Measurements from ENCODE around the gene IGSF21.

IGSF21 gene

DNA sequence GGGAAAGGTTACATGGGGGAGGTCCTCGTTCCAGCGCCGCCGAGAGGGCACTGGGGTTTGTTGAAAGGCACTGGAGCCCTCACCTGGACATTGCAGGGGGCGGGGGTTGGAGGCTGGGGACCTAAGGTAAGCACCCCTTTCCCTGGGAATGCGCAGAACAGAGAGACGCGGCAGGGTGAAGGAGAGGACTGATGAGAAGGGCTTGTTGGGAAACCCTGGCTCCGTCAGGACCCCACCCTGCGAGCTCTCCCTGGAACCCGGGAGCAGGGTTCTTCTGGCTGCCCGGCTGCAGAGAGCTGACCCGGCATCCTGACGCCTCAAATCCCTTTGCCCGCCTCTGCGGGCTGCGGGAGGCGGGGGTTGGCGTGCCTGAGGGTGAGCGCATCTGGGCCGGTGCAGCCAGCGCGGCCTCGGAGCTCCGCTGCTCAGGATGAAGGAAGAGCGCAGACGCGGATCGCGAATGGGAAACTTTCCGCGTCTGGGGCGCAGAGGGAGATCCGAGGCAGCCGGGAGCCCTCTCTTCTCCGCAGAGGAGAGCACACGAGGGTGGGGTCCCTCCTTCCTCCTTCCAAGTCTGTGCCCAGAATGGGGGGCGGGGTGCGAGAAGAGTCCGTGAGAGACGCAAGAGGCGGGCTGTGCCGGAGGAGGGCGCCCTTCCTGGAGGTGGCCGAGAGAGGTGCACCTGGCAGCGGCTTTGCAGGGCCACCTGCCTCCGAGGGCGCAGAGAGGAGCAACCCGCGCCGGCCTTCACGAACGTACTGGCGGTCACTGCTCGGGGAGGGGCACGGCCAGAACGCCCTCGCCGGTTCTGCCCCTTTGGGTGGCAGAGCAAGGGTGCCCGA is 2.4 kb downstream of the IGSF21 start:
- H3K4me3 ChIP-seq (ENCODE audit: low read length), result peak overlapping the region; percentile 29; the same call in 1 of the 2 replicates
- no peaks in the 10 kb centered on the region for H3K9me3 ChIP-seq (ENCODE audit: control insufficient read depth, insufficient read depth, low read length)
- H3K27ac ChIP-seq (ENCODE audit: low read length), result no peak overlapping the region
- no peak for DNase-seq (ENCODE audit: low read depth, low spot score)
- no CpG with 5 or more reads among the region's 60 CpGs for WGBS (ENCODE audit: insufficient coverage, insufficient read length)
- H3K4me1 ChIP-seq (ENCODE audit: control insufficient read depth, insufficient read depth, low read length), result peaks cover 12% of the 10 kb centered on the region
- H3K27me3 ChIP-seq (ENCODE audit: control insufficient read depth, insufficient read depth, low read length), result peaks cover 15% of the 10 kb centered on the region
- no peaks in the 10 kb centered on the region for H3K36me3 ChIP-seq (ENCODE audit: control insufficient read depth, insufficient read depth, low read length)

DNA sequence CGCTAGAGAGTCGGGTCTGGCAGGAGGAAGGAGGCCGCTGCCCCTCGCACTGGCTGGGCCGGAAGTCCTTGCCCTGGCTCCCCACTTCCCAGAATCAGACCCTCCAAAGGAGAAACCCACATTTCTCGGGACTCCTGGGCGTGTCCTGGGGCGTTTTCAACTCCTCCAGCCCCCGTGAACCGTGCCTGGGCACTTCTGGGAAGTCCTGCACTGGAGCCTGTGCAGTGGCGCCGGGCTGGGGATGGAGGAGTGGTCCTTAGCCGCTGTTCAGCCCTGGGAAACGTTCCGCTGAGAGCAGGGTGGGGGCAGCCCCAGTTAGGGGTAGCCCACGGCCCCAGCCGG is 3.0 kb downstream of the IGSF21 start:
- H3K4me1 ChIP-seq (ENCODE audit: control insufficient read depth, insufficient read depth, low read length), result peaks cover 12% of the 10 kb centered on the region
- H3K9me3 ChIP-seq (ENCODE audit: control insufficient read depth, insufficient read depth, low read length), result no peaks in the 10 kb centered on the region
- no peak for DNase-seq (ENCODE audit: low read depth, low spot score)
- no peaks in the 10 kb centered on the region for H3K36me3 ChIP-seq (ENCODE audit: control insufficient read depth, insufficient read depth, low read length)
- no peak overlapping the region for H3K27ac ChIP-seq (ENCODE audit: low read length)
- H3K27me3 ChIP-seq (ENCODE audit: control insufficient read depth, insufficient read depth, low read length), result peaks cover 15% of the 10 kb centered on the region
- H3K4me3 ChIP-seq (ENCODE audit: low read length), result peak overlapping the region; percentile 29; the same call in 1 of the 2 replicates
- no CpG with 5 or more reads among the region's 17 CpGs for WGBS (ENCODE audit: insufficient coverage, insufficient read length)

DNA sequence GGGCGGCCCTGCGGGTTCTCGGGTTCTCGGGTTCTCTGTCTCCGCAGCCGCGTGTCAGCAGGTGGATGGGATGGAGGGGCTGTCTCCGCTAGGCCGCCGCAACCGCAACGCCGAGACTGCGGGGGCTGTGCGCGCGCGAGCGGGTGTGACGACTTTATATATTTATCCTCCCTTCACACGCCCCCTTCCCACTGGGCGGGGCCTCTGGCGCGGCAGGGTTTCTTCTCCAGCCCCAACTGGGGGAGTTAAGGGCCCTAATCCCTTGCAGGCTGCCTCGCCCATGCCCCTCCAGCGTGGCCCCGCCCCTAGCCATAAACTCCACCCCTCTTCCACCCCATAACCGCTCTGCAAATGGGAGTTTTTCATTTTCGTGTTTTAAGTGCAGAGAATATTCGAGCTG is 3.4 kb downstream of the IGSF21 start:
- peaks cover 15% of the 10 kb centered on the region for H3K27me3 ChIP-seq (ENCODE audit: control insufficient read depth, insufficient read depth, low read length)
- peak overlapping the region; percentile 29; the same call in 1 of the 2 replicates for H3K4me3 ChIP-seq (ENCODE audit: low read length)
- H3K27ac ChIP-seq (ENCODE audit: low read length), result no peak overlapping the region
- DNase-seq (ENCODE audit: low read depth, low spot score), result no peak
- H3K36me3 ChIP-seq (ENCODE audit: control insufficient read depth, insufficient read depth, low read length), result no peaks in the 10 kb centered on the region
- H3K9me3 ChIP-seq (ENCODE audit: control insufficient read depth, insufficient read depth, low read length), result no peaks in the 10 kb centered on the region
- WGBS (ENCODE audit: insufficient coverage, insufficient read length), result no CpG with 5 or more reads among the region's 30 CpGs
- H3K4me1 ChIP-seq (ENCODE audit: control insufficient read depth, insufficient read depth, low read length), result peaks cover 12% of the 10 kb centered on the region

DNA sequence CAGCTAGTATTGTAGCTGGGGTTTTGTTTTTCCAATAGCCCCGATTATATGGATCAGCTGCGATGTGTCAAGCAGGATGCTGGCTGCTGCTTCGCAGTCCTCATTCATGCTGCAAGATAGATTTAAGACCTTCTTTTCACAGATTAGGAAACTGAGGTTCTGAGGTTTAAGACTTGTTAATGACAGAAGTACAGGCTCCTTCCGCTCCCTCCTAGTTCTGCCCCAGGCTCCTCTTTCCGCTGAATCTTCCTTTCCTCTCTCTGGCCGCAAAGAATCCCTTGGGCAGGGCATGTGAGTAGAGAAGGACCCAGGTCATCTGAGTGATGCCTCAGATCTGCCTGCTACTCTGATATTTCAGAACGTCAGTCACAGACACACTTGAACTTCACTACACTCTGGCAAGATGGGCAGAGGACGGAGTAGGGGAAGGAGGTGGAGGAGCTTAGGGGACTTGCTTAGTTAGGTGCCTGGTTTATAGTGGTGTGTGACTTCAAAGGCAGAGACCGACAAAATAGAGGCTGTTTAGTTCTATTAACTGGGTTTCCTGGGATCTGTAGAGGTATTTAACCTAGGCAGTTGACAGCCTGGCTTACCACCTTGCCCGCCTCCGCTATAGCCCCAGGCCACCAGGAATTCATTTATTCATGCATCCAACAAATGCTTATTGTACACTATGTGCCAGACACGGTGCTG is 4.2 kb downstream of the IGSF21 start:
- Histone ChIP-seq H3K9me3 (ENCODE audit: control insufficient read depth, insufficient read depth, low read length) (no peaks in the 10 kb centered on the region), H3K27me3 (ENCODE audit: control insufficient read depth, insufficient read depth, low read length) (peaks cover 15% of the 10 kb centered on the region), H3K4me3 (ENCODE audit: low read length) (no peak overlapping the region), H3K4me1 (ENCODE audit: control insufficient read depth, insufficient read depth, low read length) (peaks cover 10% of the 10 kb centered on the region), H3K36me3 (ENCODE audit: control insufficient read depth, insufficient read depth, low read length) (no peaks in the 10 kb centered on the region), H3K27ac (ENCODE audit: low read length) (no peak overlapping the region)
- no peak for DNase-seq (ENCODE audit: low read depth, low spot score)
- WGBS (ENCODE audit: insufficient coverage, insufficient read length), result no CpG with 5 or more reads among the region's 12 CpGs

DNA sequence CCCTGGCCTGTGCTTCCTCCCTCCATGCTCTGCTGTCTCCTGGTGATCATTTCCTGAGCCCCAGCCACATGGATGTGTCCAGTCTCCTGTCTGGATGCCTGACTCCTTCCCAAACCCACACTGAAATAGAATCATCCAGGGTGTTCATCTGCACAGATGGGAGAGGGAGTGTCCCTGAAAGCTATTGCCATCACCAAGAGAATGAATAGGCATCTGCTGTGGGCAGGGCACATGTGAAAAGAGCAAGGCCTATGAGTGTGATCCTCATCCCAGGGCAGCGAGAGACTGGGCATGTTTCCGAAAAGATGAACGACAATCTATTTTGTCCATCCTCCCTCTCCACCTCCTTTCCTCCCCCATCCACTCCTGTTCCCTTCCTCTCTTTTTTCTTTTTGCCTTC is 5.0 kb downstream of the IGSF21 start:
- WGBS (ENCODE audit: insufficient coverage, insufficient read length), result no CpG with 5 or more reads among the region's 3 CpGs
- no peaks in the 10 kb centered on the region for H3K9me3 ChIP-seq (ENCODE audit: control insufficient read depth, insufficient read depth, low read length)
- H3K27me3 ChIP-seq (ENCODE audit: control insufficient read depth, insufficient read depth, low read length), result peaks cover 15% of the 10 kb centered on the region

DNA sequence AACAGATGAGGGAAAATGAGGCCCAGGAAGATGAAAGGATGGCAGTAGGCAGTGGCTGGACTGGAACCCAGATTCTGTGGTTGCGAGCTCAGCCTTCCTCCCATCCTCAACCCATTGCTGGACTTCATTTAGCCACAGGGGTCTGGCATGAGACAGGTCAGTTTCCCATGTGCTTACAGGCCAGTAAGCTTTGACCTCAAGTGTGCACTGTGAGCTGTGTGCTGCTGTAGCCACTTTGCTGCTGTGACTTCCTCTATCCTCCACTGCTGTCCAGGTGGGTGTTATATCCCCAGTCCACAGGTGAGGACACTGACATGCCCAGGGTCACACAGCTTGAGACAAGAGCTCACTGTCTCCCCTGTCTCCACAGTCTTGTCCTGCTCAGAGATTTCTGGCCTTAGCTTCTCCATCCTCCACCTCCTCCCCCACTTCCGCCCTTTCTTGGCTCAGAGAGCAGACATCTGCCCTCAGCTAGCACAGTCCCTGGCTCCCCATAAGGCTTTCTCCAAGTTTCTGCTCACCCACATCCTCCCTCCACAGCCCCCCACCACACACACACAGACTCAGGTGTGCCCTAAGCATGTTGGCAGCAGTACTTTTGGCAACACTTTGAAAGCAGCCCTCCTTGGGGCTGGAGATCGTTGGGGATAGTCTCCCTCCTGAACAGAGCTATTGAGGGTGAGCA is 7.3 kb downstream of the IGSF21 start:
- H3K4me3 ChIP-seq (ENCODE audit: low read length), result no peak overlapping the region
- no peak overlapping the region for H3K27ac ChIP-seq (ENCODE audit: low read length)
- H3K4me1 ChIP-seq (ENCODE audit: control insufficient read depth, insufficient read depth, low read length), result no peaks in the 10 kb centered on the region
- no peaks in the 10 kb centered on the region for H3K36me3 ChIP-seq (ENCODE audit: control insufficient read depth, insufficient read depth, low read length)
- DNase-seq (ENCODE audit: low read depth, low spot score), result no peak
- no peaks in the 10 kb centered on the region for H3K27me3 ChIP-seq (ENCODE audit: control insufficient read depth, insufficient read depth, low read length)
- no CpG with 5 or more reads among the region's 3 CpGs for WGBS (ENCODE audit: insufficient coverage, insufficient read length)
- H3K9me3 ChIP-seq (ENCODE audit: control insufficient read depth, insufficient read depth, low read length), result no peaks in the 10 kb centered on the region

More for the DNA sequence above, 5.0 kb downstream of the IGSF21 start:
- Histone ChIP-seq H3K4me1 (ENCODE audit: control insufficient read depth, insufficient read depth, low read length) (peaks cover 5% of the 10 kb centered on the region), H3K36me3 (ENCODE audit: control insufficient read depth, insufficient read depth, low read length) (no peaks in the 10 kb centered on the region), H3K4me3 (ENCODE audit: low read length) (no peak overlapping the region), H3K27ac (ENCODE audit: low read length) (no peak overlapping the region)
- no peak for DNase-seq (ENCODE audit: low read depth, low spot score)

DNA sequence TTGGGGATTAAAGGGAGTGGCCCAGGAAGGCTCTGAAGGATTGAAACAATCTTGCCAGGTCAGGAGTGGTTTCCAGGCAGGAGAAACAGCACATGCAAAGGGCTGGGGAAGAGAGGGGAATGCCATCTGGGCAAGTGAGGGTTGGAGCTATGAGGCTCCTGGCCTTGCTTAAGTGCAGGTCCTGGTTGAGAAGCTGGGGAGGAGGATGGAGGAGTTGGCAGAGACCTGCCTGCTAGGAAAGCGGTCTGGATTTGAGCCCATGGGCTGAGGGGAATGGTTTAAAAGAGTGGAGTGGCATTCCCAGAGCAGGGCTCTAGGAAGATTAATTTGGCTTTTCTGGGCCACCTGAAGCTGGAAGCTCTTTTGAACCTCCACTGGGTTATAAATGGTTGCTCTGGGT is 9.2 kb downstream of the IGSF21 start:
- Histone ChIP-seq H3K9me3 (ENCODE audit: control insufficient read depth, insufficient read depth, low read length) (no peaks in the 10 kb centered on the region), H3K4me3 (ENCODE audit: low read length) (no peak overlapping the region), H3K27ac (ENCODE audit: low read length) (no peak overlapping the region), H3K36me3 (ENCODE audit: control insufficient read depth, insufficient read depth, low read length) (no peaks in the 10 kb centered on the region), H3K27me3 (ENCODE audit: control insufficient read depth, insufficient read depth, low read length) (no peaks in the 10 kb centered on the region), H3K4me1 (ENCODE audit: control insufficient read depth, insufficient read depth, low read length) (no peaks in the 10 kb centered on the region)
- no peak for DNase-seq (ENCODE audit: low read depth, low spot score)
- WGBS (ENCODE audit: insufficient coverage, insufficient read length), result no CpG with 5 or more reads among the region's 1 CpG

DNA sequence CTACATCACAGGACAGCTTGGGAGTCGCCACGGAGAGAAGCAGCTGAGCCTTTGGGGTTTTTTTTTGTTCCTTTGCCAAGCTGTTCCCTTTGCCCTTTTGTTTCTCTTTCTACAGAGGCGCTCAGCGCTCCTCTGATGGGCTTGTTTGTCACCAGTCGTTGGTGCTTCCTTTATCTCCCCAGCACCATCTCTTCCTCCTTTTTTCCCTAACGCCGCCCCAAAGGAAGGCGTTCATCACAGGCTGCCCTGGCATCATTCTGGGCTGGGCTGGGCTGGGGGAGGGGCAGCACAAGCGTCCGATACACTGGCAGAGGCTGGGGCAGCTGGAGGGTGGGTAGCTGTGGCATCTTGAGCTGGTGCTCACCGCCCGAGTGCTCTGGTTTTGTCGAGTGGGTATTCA is 10.5 kb downstream of the IGSF21 start:
- no peak overlapping the region for H3K27ac ChIP-seq (ENCODE audit: low read length)
- no peaks in the 10 kb centered on the region for H3K36me3 ChIP-seq (ENCODE audit: control insufficient read depth, insufficient read depth, low read length)
- no peaks in the 10 kb centered on the region for H3K9me3 ChIP-seq (ENCODE audit: control insufficient read depth, insufficient read depth, low read length)
- no peak for DNase-seq (ENCODE audit: low read depth, low spot score)
- no peaks in the 10 kb centered on the region for H3K4me1 ChIP-seq (ENCODE audit: control insufficient read depth, insufficient read depth, low read length)
- no peak overlapping the region for H3K4me3 ChIP-seq (ENCODE audit: low read length)
- no peaks in the 10 kb centered on the region for H3K27me3 ChIP-seq (ENCODE audit: control insufficient read depth, insufficient read depth, low read length)
- WGBS (ENCODE audit: insufficient coverage, insufficient read length), result no CpG with 5 or more reads among the region's 13 CpGs

DNA sequence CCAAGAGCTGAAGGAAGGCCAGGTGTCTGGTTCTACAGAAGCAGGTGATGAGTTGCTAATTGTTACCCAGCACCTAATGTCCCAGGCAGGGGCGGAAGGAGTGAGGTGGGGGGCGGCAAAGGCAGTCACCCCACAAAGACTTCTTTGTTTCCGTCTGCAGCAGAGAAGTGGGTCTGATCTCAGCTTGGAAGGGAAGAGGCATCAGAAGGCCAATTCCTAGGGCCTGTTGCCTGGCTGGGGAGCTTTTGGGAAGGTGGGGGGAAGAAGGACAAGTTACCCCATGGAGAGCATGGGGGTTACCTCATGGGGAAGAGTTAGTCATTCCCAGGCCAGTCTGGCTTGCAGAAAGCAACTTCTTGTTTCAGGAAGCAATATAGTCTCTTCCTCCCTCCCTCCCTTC is 10.9 kb downstream of the IGSF21 start:
- no peaks in the 10 kb centered on the region for H3K9me3 ChIP-seq (ENCODE audit: control insufficient read depth, insufficient read depth, low read length)
- WGBS (ENCODE audit: insufficient coverage, insufficient read length), result no CpG with 5 or more reads among the region's 3 CpGs
- H3K27me3 ChIP-seq (ENCODE audit: control insufficient read depth, insufficient read depth, low read length), result no peaks in the 10 kb centered on the region
- H3K4me1 ChIP-seq (ENCODE audit: control insufficient read depth, insufficient read depth, low read length), result no peaks in the 10 kb centered on the region
- H3K36me3 ChIP-seq (ENCODE audit: control insufficient read depth, insufficient read depth, low read length), result no peaks in the 10 kb centered on the region
- H3K4me3 ChIP-seq (ENCODE audit: low read length), result no peak overlapping the region
- no peak for DNase-seq (ENCODE audit: low read depth, low spot score)
- H3K27ac ChIP-seq (ENCODE audit: low read length), result no peak overlapping the region

DNA sequence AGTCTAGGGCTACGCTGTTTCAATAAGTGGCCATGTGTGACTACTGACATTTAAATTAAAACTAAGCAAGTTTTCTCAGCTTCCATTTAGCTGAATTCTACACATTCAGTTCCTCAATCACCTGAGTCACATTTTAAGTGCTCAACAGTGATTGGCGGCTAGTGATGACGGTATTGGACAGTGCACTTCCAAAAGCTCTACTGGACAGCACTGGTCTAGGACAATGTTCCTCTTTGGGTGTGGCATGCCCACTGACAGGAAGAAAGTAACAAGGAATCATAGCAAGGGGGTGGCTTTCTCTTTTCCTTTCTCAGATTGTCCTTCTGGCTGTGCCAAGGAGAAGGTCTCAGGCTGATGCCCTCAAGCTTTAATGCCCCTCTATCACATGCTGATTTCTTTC is 11.7 kb downstream of the IGSF21 start:
- H3K36me3 ChIP-seq (ENCODE audit: control insufficient read depth, insufficient read depth, low read length), result no peaks in the 10 kb centered on the region
- H3K4me1 ChIP-seq (ENCODE audit: control insufficient read depth, insufficient read depth, low read length), result no peaks in the 10 kb centered on the region
- DNase-seq (ENCODE audit: low read depth, low spot score), result no peak
- WGBS (ENCODE audit: insufficient coverage, insufficient read length), result no CpG with 5 or more reads among the region's 3 CpGs
- H3K9me3 ChIP-seq (ENCODE audit: control insufficient read depth, insufficient read depth, low read length), result no peaks in the 10 kb centered on the region
- H3K27me3 ChIP-seq (ENCODE audit: control insufficient read depth, insufficient read depth, low read length), result no peaks in the 10 kb centered on the region
- no peak overlapping the region for H3K4me3 ChIP-seq (ENCODE audit: low read length)
- no peak overlapping the region for H3K27ac ChIP-seq (ENCODE audit: low read length)

All from iPS DF 6.9 (cell line).